Upper lobe of right lung (tissue), 1 donor: Measurements from ENCODE around the gene KCNK5. TPM values are rescaled to one million over a fixed set of nuclear protein-coding genes. Genes with fewer than 3 reads are reported as not detected.

Source experiments
- ATAC-seq: fragments of 200-7000 bp; cut with Tn5 transposase; one replicate; pipeline ENCODE4 v1.9.1; 2020; ENCODE audit warnings: mild to moderate bottlenecking, moderate library complexity
- DNase-seq: peaks from one replicate; pipeline ENCODE4 v3.0.0-alpha.2; 2020
- H3K27ac ChIP-seq: fragments of 200-600 bp; one replicate; pipeline ENCODE4 v1.8.0; 2022
- H3K27me3 ChIP-seq: fragments of 200-600 bp; one replicate; pipeline ENCODE4 v1.8.0; 2022; ENCODE audit warnings: mild to moderate bottlenecking
- H3K36me3 ChIP-seq: fragments of 200-600 bp; one replicate; pipeline ENCODE4 v1.8.0; 2022
- H3K4me1 ChIP-seq: fragments of 200-600 bp; one replicate; pipeline ENCODE4 v1.8.0; 2022
- H3K4me3 ChIP-seq: fragments of 200-600 bp; one replicate; pipeline ENCODE4 v1.8.0; 2022; ENCODE audit warnings: mild to moderate bottlenecking
- H3K9me3 ChIP-seq: fragments of 200-600 bp; one replicate; pipeline ENCODE4 v1.8.0; 2022
- CTCF ChIP-seq: fragments of 200-600 bp; IDR thresholded peaks from one replicate; pipeline ENCODE4 v1.8.0; 2022; ENCODE audit warnings: antibody characterized with exemption
- intact Hi-C: fragments of 100-400 bp; cut with DNase I; formaldehyde crosslinking; loops from one replicate; pipeline ENCODE4 v1.11.0; 2022
- total RNA-seq: library from RNA; stranded (reverse); fragmentation: NEBNext Ultra II Directional; extraction: Animal tissue kit (Norgen Biotek cat#: 25700); gene quantifications from one replicate; pipeline ENCODE4 v1.2.1, GENCODE V29; 2021
- donor health status: DM: no; HTN: yes; CAD: no; lungs with severe emphysema.

The KCNK5 gene
- total RNA-seq, 1 donor from 2014 or later = 10.0 TPM

- intact Hi-C loops = no loop called here
- Histone ChIP-seq H3K27ac (no peak overlapping the region), H3K36me3 (no peaks in the 10 kb centered on the region), H3K4me1 (peaks cover 71% of the 10 kb centered on the region), H3K9me3 (no peaks in the 10 kb centered on the region), H3K4me3 (no peak overlapping the region), H3K27me3 (no peaks in the 10 kb centered on the region)
- ATAC-seq = peak; percentile 71
- no peak for DNase-seq
- no peak for TF ChIP-seq CTCF
These were observed 14.2 kb downstream of the KCNK5 start for GRCh38 chr6:39214846-39215639.

GRCh38 chr6:39214120-39214813, 15.0 kb downstream of the KCNK5 start:
- no peaks in the 10 kb centered on the region for H3K27me3 ChIP-seq
- peaks cover 71% of the 10 kb centered on the region for H3K4me1 ChIP-seq
- intact Hi-C loops = no loop called here
- no peak for ATAC-seq
- H3K36me3 ChIP-seq = no peaks in the 10 kb centered on the region
- H3K4me3 ChIP-seq = no peak overlapping the region
- no peak for TF ChIP-seq CTCF
- no peaks in the 10 kb centered on the region for H3K9me3 ChIP-seq
- no peak overlapping the region for H3K27ac ChIP-seq
- DNase-seq = no peak

GRCh38 chr6:39213195-39213920, 15.9 kb downstream of the KCNK5 start:
- TF ChIP-seq CTCF = no peak
- Histone ChIP-seq H3K9me3 (no peaks in the 10 kb centered on the region), H3K27ac (no peak overlapping the region), H3K36me3 (no peaks in the 10 kb centered on the region), H3K27me3 (no peaks in the 10 kb centered on the region), H3K4me1 (peaks cover 69% of the 10 kb centered on the region), H3K4me3 (no peak overlapping the region)
- intact Hi-C loops = no loop called here
- DNase-seq (no peak), ATAC-seq (no peak)

GRCh38 chr6:39211183-39211582, 18.1 kb downstream of the KCNK5 start:
- no peak for TF ChIP-seq CTCF
- no peak overlapping the region for H3K4me3 ChIP-seq
- H3K36me3 ChIP-seq = no peaks in the 10 kb centered on the region
- DNase-seq = no peak
- no peak for ATAC-seq
- H3K27me3 ChIP-seq = no peaks in the 10 kb centered on the region
- no peaks in the 10 kb centered on the region for H3K9me3 ChIP-seq
- no peak overlapping the region for H3K27ac ChIP-seq
- peaks cover 62% of the 10 kb centered on the region for H3K4me1 ChIP-seq
- intact Hi-C loops = no loop called here

- ATAC-seq (no peak), DNase-seq (no peak)
- no peaks in the 10 kb centered on the region for H3K36me3 ChIP-seq
- no peak overlapping the region for H3K27ac ChIP-seq
- H3K9me3 ChIP-seq = no peaks in the 10 kb centered on the region
- TF ChIP-seq CTCF = no peak
- intact Hi-C loops = no loop called here
- no peak overlapping the region for H3K4me3 ChIP-seq
- H3K27me3 ChIP-seq = no peaks in the 10 kb centered on the region
- H3K4me1 ChIP-seq = peaks cover 59% of the 10 kb centered on the region
These were observed 18.8 kb downstream of the KCNK5 start for GRCh38 chr6:39210450-39210849.
